SHP77 treated with DMSO at 0.1 percent for 48 hours (cell line): ENCODE results near the gene CFAP161.
"Not testable (repeated sequence)": the region's sequence is repeated elsewhere in the genome, so short reads cannot be mapped to it uniquely, and the experiment has no call there.

Experiments used
- DNase-seq: peaks from one replicate; lab custom pipeline; 2025; lab: John Stamatoyannopoulos, UW

The CFAP161 gene

GRCh38 chr15:81157939-81158223 is 23.8 kb downstream of the CFAP161 start:
- DNase-seq, result no peak

DNA sequence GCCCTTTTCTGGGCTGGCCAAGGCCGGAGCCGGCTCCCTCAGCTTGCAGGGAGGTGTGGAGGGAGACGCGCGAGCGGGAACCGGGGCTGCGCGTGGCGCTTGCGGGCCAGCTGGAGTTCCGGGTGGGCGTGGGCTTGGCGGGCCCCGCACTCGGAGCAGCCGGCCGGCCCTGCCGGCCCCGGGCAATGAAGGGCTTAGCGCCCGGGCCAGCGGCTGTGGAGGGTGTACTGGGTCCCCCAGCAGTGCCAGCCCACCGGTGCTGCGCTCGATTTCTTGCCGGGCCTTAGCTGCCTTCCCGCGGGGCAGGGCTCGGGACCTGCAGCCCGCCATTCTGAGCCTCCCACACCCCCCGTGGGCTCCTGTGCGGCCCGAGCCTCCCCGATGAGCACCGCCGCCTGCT is 24.5 kb downstream of the CFAP161 start:
- not testable (repeated sequence) for DNase-seq

- peak; percentile 68 for DNase-seq
Observed at GRCh38 chr15:81160312-81161159, 26.5 kb downstream of the CFAP161 start.

GRCh38 chr15:81161160-81161673 is 27.1 kb downstream of the CFAP161 start:
- no peak for DNase-seq

GRCh38 chr15:81161851-81162250 is 27.8 kb downstream of the CFAP161 start:
- DNase-seq, result no peak

- DNase-seq, result no peak
Observed at GRCh38 chr15:81163961-81164800, 30.1 kb downstream of the CFAP161 start.

GRCh38 chr15:81165535-81165934 is 31.5 kb downstream of the CFAP161 start:
- DNase-seq, result no peak

- DNase-seq, result no peak
Observed at GRCh38 chr15:81166636-81167305, 32.7 kb downstream of the CFAP161 start.

DNA sequence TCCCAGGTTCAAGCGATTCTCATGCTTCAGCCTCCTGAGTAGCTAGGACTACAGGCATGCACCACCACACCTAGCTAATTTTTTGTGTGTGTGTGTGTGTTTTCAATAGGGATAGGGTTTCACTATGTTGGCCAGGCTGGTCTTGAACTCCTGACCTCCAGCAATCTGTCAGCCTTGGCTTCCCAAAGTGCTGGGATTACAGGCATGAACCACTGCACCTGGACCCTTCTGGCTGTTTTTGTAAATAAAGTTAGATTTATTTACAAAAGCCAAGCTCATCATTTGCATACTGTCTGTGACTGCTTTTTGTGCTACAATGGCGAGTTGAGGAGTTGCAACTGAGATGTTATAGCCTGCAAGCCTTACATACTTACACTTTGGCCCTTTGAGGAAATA is 34.1 kb downstream of the CFAP161 start:
- DNase-seq, result no peak

- DNase-seq, result no peak
Observed at GRCh38 chr15:81168644-81169043, 34.6 kb downstream of the CFAP161 start.

DNA sequence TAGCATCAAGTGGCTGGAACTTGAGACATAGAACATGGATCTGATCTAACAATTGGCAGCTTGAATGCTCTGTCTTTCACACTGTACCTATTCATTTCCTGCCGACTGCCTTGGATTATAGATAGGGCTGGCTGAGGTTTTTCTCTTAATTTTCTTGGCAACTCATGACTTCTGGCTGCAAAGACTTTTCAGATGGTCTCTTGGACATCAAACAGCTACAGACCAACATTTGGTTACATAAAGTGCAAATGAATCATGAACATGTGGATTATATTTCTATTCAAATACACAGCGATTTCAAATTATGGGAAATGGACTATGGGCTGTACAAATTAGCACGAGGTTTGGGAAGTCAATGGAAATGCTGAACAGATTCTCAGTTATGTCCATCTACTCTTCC is 36.4 kb downstream of the CFAP161 start:
- no peak for DNase-seq

DNA sequence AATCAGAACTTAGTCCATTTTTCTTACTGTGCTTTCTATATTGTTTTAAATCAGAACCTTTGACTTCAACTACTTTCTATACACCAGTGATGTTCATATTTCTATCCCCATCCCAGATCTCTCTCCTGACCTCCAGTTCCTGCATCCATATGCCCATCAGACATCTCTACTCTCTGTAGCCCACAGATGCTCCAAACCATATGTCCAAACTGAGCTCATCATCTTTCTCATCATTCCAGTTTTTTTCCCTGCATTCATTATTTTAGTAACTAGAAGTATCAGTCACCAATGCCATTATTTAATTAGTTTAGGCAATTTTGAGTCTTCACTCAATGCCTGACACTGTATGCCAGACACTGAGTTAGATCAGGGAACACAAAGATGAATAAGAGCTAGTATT is 37.2 kb downstream of the CFAP161 start:
- no peak for DNase-seq

DNA sequence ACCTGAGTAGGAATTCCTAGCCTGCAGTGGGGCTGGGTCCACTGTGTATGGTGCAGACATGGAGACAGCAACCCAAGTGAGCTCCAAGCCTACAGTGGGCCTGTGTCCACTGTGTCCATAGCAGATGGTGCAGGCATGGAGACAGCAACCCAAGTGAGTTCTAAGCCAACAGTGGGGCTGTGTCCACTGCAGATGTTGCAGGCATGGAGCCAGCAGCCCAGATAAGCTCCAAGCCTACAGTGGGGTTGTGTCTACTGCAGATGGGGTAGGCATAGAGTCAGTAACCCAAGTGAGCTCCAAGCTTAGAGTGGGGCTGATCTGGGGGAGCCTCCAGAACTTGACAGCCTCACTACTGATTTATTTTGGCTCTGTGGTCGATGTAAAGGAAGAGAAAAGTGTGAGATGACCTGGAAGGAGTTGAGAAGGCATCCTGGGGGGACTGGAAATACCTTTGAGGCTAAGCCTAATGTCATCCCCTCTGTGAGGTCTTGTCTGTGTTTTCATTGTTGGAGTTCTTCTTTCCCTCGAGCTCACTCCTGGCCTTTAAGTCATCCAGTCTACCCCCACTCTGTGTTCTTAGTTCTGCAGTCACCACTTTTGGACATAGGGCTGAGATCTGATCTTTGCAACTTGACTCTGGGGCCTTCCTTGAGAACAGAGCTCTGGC is 40.2 kb downstream of the CFAP161 start:
- DNase-seq, result no peak

DNA sequence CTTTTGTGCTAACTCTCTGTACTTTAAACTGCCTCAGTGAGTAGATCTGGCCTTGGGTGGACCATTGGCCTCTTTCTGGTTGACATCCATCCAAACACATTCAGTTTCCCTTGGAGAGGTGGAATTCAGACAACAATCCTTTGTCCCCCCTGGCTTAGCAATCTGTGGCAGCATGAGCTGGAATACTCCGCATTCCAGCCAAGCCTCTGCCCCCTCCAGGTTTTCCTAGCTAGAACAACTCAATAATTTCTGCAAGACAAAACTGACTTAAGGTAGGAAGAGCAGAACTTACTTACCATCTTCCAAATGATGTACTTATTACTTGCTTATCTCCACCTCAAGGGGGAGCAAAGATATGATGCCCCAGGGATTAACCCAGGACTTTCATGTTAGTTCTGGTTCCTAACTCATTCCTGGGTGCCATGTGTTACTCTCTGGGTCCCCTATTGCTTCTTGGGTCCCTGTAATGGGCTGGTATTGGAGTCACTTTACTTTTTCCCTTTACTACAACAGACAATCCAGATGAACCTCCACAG is 40.8 kb downstream of the CFAP161 start:
- DNase-seq, result no peak

GRCh38 chr15:81175496-81175895 is 41.4 kb downstream of the CFAP161 start:
- no peak for DNase-seq

GRCh38 chr15:81176291-81176893 is 42.3 kb downstream of the CFAP161 start:
- DNase-seq, result no peak

DNA sequence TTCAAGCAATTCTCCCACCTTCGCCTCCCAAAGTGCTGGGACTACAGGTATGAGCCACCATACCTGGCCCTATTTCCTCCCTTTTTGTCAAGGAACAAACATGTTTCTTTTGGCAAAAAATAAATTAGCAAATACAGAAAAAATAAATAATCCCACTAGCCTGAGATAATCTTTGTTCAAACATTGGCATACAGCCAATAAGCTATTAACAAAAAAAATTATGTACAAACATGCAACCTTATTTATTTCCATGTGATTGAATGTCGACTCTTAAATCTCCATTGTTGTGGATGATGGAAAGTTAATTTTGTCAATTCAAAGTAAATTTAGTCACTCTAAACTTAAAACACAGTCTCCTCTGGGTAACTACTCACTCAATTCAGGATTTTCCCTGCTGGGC is 44.3 kb downstream of the CFAP161 start:
- DNase-seq, result no peak

GRCh38 chr15:81181220-81181619 is 47.1 kb downstream of the CFAP161 start:
- no peak for DNase-seq

DNA sequence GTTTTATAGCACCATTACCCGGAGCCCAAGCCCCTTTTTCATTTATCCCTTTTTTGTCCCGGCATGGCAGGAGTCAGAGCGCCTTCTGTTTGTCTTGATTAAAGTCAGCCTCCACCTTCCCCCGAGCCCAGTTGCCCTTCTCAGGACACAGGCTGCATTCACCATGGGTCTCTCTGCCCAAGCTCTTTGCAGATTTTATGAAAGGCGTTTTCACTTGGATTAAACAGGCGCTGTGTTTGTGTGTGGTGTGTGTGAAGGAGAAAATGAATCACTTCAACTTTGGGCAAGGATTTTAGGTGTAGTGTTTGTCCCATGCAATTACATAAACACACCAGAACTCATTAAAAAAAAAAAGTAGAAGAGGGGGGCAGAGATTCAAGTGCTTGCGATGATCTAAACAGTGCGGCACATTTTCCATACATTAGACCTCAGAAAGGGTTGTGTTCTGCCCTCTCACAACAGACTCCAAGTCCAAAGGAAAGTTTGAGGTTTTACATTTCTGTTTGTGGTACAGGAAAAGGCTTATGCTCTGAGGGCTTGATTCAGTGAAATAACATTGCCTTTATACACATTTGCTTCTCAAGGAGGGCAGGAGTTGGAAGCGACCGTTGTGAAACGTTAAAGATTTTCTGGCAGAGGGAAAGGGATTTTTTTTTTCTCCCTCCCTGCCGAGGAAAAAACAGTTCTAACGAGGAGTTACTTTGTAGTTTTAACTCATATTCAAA is 48.1 kb downstream of the CFAP161 start:
- DNase-seq, result no peak

DNA sequence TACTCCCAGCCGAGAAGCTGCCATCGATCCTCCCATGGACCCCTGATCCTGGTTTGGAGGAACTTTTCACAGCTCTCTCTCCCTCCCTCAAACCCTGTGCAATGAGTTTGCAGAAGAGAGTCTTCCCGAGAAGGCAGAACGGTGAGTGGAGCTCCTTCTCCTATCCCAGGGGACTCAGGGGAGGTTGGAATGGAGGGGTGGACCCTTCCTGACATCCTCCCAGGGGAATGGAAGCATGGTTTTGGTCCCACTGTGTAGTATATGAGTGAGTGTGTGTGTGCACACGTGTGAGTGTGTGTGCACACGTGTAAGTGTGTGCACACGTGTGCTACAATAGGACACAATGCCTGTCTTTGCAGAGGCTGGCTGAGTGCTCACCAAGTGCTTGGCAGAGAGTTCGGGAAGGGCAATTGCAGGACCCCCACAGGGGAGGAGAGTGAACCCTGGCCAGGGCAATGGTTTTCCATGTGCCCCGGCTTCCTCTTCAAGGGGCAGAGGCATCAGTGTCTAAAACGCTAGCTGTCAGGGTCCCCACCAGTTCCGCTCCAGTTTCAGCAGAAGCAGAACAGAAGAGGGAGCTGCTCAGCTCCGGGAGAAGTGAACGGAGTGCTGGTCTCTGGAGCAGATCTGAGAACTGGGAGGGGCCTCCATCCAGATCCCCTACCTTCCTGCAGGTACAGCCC is 48.8 kb downstream of the CFAP161 start:
- DNase-seq, result no peak
